IMR-90 (cell line): ENCODE measurements around the gene NDUFS7. TPM values are rescaled to one million over a fixed set of nuclear protein-coding genes. Genes with fewer than 3 reads are reported as not detected.
A peak's percentile ranks its signal among the peaks of the same experiment; 100 is the strongest.
"Not testable (repeated sequence)": the region's sequence is repeated elsewhere in the genome, so short reads cannot be mapped to it uniquely, and the experiment has no call there.

Source experiments
- ATAC-seq: fragments of 200-7000 bp; cut with Tn5 transposase; 2 replicates; pipeline ENCODE4 v1.9.1; 2020; ENCODE audit warnings: low read depth, mild to moderate bottlenecking, moderate library complexity
- BruUV-seq: library from RNA; stranded (reverse); fragments of 400-500 nt; replicated peaks from 2 replicates; lab custom pipeline; 2021; lab: Mats Ljungman, UMichigan
- CTCF ChIA-PET: fragments of 300-600 bp; formaldehyde crosslinking; extraction: SDS; loops from one replicate; lab custom pipeline; 2021; ENCODE audit warnings: antibody characterized with exemption; lab: Yijun Ruan, JAX
- POLR2A ChIA-PET: fragments of 300-600 bp; sonication (Branson Sonifier 250); formaldehyde crosslinking; loops from one replicate; lab custom pipeline; 2022; ENCODE audit warnings: antibody characterized with exemption; ENCODE audit not compliant: unreplicated experiment; lab: Charles Lee
- DNase-seq: peaks from one replicate; pipeline ENCODE4 v3.0.0; 2013
- H2AFZ ChIP-seq: replicated peaks from 2 replicates; pipeline ENCODE3; 2013; ENCODE audit warnings: low read length, mild to moderate bottlenecking; ENCODE audit not compliant: poor library complexity
- H2AK5ac ChIP-seq: 2 replicates; pipeline ENCODE4 v1.6.1; 2013; ENCODE audit warnings: low read depth, low read length, inconsistent platforms
- H2AK9ac ChIP-seq: replicated peaks from 2 replicates; pipeline ENCODE3; 2013; ENCODE audit warnings: mild to moderate bottlenecking, low read depth, low read length, moderate library complexity; ENCODE audit not compliant: poor library complexity
- H2BK120ac ChIP-seq: 2 replicates; pipeline ENCODE4 v1.6.1; 2013; ENCODE audit warnings: low read depth, low read length, inconsistent platforms
- H2BK15ac ChIP-seq: 3 replicates; pipeline ENCODE4 v1.6.1; 2013; ENCODE audit warnings: low read depth, low read length, inconsistent platforms
- H2BK20ac ChIP-seq: 2 replicates; pipeline ENCODE4 v1.6.1; 2013; ENCODE audit warnings: low read depth, mild to moderate bottlenecking, inconsistent platforms, low read length, moderate library complexity
- H2BK5ac ChIP-seq: 2 replicates; pipeline ENCODE4 v1.6.1; 2013; ENCODE audit warnings: mild to moderate bottlenecking, low read depth, low read length, inconsistent platforms; ENCODE audit not compliant: poor library complexity, severe bottlenecking
- H3K14ac ChIP-seq: replicated peaks from 2 replicates; pipeline ENCODE4 v1.6.1; 2013; ENCODE audit warnings: low read depth, low read length, inconsistent platforms
- H3K18ac ChIP-seq: 2 replicates; pipeline ENCODE4 v1.6.1; 2013; ENCODE audit warnings: low read depth, low read length, control low read depth
- H3K23ac ChIP-seq: 2 replicates; pipeline ENCODE4 v1.6.1; 2013; ENCODE audit warnings: low read depth, low read length, inconsistent platforms
- H3K27ac ChIP-seq: 2 replicates; pipeline ENCODE4 v1.5.1; 2013; ENCODE audit warnings: mild to moderate bottlenecking, control low read depth, low read length; ENCODE audit not compliant: insufficient read depth
- H3K27me3 ChIP-seq: 2 replicates; pipeline ENCODE4 v1.6.1; 2013; ENCODE audit warnings: low read length; ENCODE audit not compliant: control insufficient read depth, insufficient read depth
- H3K36me3 ChIP-seq: 2 replicates; pipeline ENCODE4 v1.6.1; 2013; ENCODE audit warnings: low read length, mixed read lengths; ENCODE audit not compliant: control insufficient read depth, insufficient read depth
- H3K4ac ChIP-seq: 2 replicates; pipeline ENCODE4 v1.6.1; 2013; ENCODE audit warnings: low read depth, low read length, inconsistent platforms
- H3K4me1 ChIP-seq: 2 replicates; pipeline ENCODE4 v1.6.1; 2013; ENCODE audit warnings: low read length, mixed read lengths; ENCODE audit not compliant: control insufficient read depth, insufficient read depth
- H3K4me2 ChIP-seq: 2 replicates; pipeline ENCODE4 v1.6.1; 2013; ENCODE audit warnings: low read depth, mild to moderate bottlenecking, control low read depth, low read length, moderate library complexity
- H3K4me3 ChIP-seq: 2 replicates; pipeline ENCODE4 v1.5.1; 2013; ENCODE audit warnings: low read depth, mild to moderate bottlenecking, control low read depth, low read length, moderate library complexity; ENCODE audit not compliant: insufficient read depth
- H3K56ac ChIP-seq: 2 replicates; pipeline ENCODE4 v1.6.1; 2013; ENCODE audit warnings: low read length, inconsistent platforms; ENCODE audit not compliant: insufficient read depth; ENCODE audit errors: extremely low read depth
- H3K79me1 ChIP-seq, 2 experiments: 2 replicates each; pipeline ENCODE4 v1.6.1; 2013; ENCODE audit warnings: low read length in 2 of 2, inconsistent platforms in 1 of 2, low read depth in 1 of 2
- H3K9ac ChIP-seq: 2 replicates; pipeline ENCODE4 v1.6.1; 2013; ENCODE audit warnings: low read depth, low read length, control low read depth
- H3K9me1 ChIP-seq: 2 replicates; pipeline ENCODE4 v1.6.1; 2013; ENCODE audit warnings: low read length, inconsistent platforms; ENCODE audit not compliant: insufficient read depth
- H3K9me3 ChIP-seq: 2 replicates; pipeline ENCODE4 v1.6.1; 2013; ENCODE audit warnings: low read length; ENCODE audit not compliant: control insufficient read depth, insufficient read depth
- H4K20me1 ChIP-seq: 2 replicates; pipeline ENCODE4 v1.6.1; 2013; ENCODE audit warnings: low read length, inconsistent platforms; ENCODE audit not compliant: insufficient read depth
- H4K5ac ChIP-seq: 2 replicates; pipeline ENCODE4 v1.6.1; 2013; ENCODE audit warnings: mild to moderate bottlenecking, low read depth, low read length, control low read depth
- H4K8ac ChIP-seq, 2 experiments: 2 replicates each; pipeline ENCODE4 v1.6.1; 2013; ENCODE audit warnings: low read depth in 2 of 2, low read length in 2 of 2, control low read depth in 1 of 2, inconsistent platforms in 1 of 2
- H4K91ac ChIP-seq: 2 replicates; pipeline ENCODE4 v1.6.1; 2013; ENCODE audit warnings: low read depth, low read length, inconsistent platforms; ENCODE audit not compliant: insufficient read depth
- BHLHE40 ChIP-seq: fragments of 150-350 bp; IDR thresholded peaks from 2 replicates; pipeline ENCODE4 v1.6.1; 2016; ENCODE audit warnings: mild to moderate bottlenecking, low read depth, low read length
- WGBS, 2 experiments: methylation state at CpG; one replicate each; pipeline versions ENCODE4 v1.1.5 to v1.1.7; 2013; ENCODE audit warnings: missing lambda C conversion rate in 2 of 2; ENCODE audit not compliant: insufficient read length in 1 of 2; ENCODE audit errors: extremely low coverage in 2 of 2; 5-methylcytosine and 5-hydroxymethylcytosine counted together
- dilution Hi-C: fragments of 300-500 bp; cut with HindIII; formaldehyde crosslinking; loops from one replicate; pipeline ENCODE4 v1.14.3; 2018; ENCODE audit warnings: low sequenced_read_pairs; ENCODE audit not compliant: unreplicated experiment
- in situ Hi-C: fragments of 300-500 bp; cut with MboI; formaldehyde crosslinking; loops from 3 replicates; pipeline ENCODE4 v1.14.3; 2019; ENCODE audit warnings: low sequenced_read_pairs, inconsistent platforms, mixed read lengths
- intact Hi-C: fragments of 100-400 bp; cut with micrococcal nuclease; formaldehyde crosslinking; loops from 2 replicates; pipeline ENCODE4 v1.10.0; 2022
- polyA plus RNA-seq, 3 experiments: library from polyadenylated mRNA; depleted of rRNA; stranded (reverse); fragments of >200 nt; gene quantifications; 2 replicates each; pipeline ENCODE4 v1.2.3, GENCODE V29; 2012; ENCODE audit warnings: low replicate concordance in 1 of 3
- total RNA-seq: library from RNA; depleted of rRNA; stranded (reverse); fragments of >200 nt; gene quantifications from 2 replicates; pipeline ENCODE4 v1.2.3, GENCODE V29; 2012

NDUFS7 gene
- total and polyA plus RNA-seq, 2 of the 4 experiments (the other 2 are of a cell fraction) = 60.8 to 136 TPM

GRCh38 chr19:1439525-1440417 lies 56.1 kb downstream of the NDUFS7 start:
- H4K8ac ChIP-seq, H3K27me3 ChIP-seq, H2AFZ ChIP-seq, H3K27ac ChIP-seq, H3K4ac ChIP-seq, H3K9me1 ChIP-seq, CTCF ChIA-PET, intact Hi-C loops, ATAC-seq, H3K18ac ChIP-seq, in situ Hi-C loops, H2BK5ac ChIP-seq, POLR2A ChIA-PET, H4K5ac ChIP-seq, H2BK15ac ChIP-seq, H3K4me1 ChIP-seq, H2BK120ac ChIP-seq, BruUV-seq, H4K91ac ChIP-seq, H3K9me3 ChIP-seq, H3K14ac ChIP-seq, H2AK5ac ChIP-seq, H2BK20ac ChIP-seq, dilution Hi-C loops, H3K56ac ChIP-seq: not testable (repeated sequence)
- TF ChIP-seq BHLHE40 = peak; percentile 12; the same call in 1 of the 2 replicates
- H3K79me1 ChIP-seq = peaks cover 20 to 32% of the 10 kb centered on the region in 2 experiments
- H3K4me2 ChIP-seq = peak overlapping the region; percentile 72
- peak overlapping the region; percentile 80 for H3K9ac ChIP-seq
- 87% methylated on average over 27 of the region's 57 CpGs; no CpG with 5 or more reads in 1 of the 2 experiments for WGBS, 2 experiments
- peak overlapping the region; percentile 3 for H3K23ac ChIP-seq
- H3K36me3 ChIP-seq = peaks cover 37% of the 10 kb centered on the region
- DNase-seq = peak; percentile 50
- H3K4me3 ChIP-seq = peak overlapping the region; percentile 84
- peak overlapping the region; percentile 99 for H2AK9ac ChIP-seq
- H4K20me1 ChIP-seq = peaks cover 56% of the 10 kb centered on the region
